ENCODE data around the gene ALPP.
"Not testable (repeated sequence)": the region's sequence is repeated elsewhere in the genome, so short reads cannot be mapped to it uniquely, and the experiment has no call there.

The ALPP gene

GRCh38 chr2:232341061-232341738 lies 37.4 kb upstream of the ALPP start:
- DNase-seq (ENCODE audit: low read depth) = no peak

- no peak for DNase-seq (ENCODE audit: low read depth)
These were observed 36.8 kb upstream of the ALPP start for GRCh38 chr2:232341739-232342126.

- no peak for DNase-seq (ENCODE audit: low read depth)
These were observed 35.7 kb upstream of the ALPP start for GRCh38 chr2:232342635-232343565.

- DNase-seq (ENCODE audit: low read depth) = no peak
These were observed 34.7 kb upstream of the ALPP start for GRCh38 chr2:232343821-232344220.

- no peak for DNase-seq (ENCODE audit: low read depth)
These were observed 33.3 kb upstream of the ALPP start for GRCh38 chr2:232345251-232345650.

- no peak for DNase-seq (ENCODE audit: low read depth)
These were observed 31.2 kb upstream of the ALPP start for GRCh38 chr2:232347369-232347768.

GRCh38 chr2:232348936-232349335 lies 29.6 kb upstream of the ALPP start:
- DNase-seq (ENCODE audit: low read depth) = no peak

GRCh38 chr2:232349546-232349945 lies 29.0 kb upstream of the ALPP start:
- DNase-seq (ENCODE audit: low read depth) = no peak

- no peak for DNase-seq (ENCODE audit: low read depth)
These were observed 28.5 kb upstream of the ALPP start for GRCh38 chr2:232349946-232350635.

GRCh38 chr2:232350804-232351685 lies 27.5 kb upstream of the ALPP start:
- no peak for DNase-seq (ENCODE audit: low read depth)

GRCh38 chr2:232351686-232352510 lies 26.7 kb upstream of the ALPP start:
- DNase-seq (ENCODE audit: low read depth) = no peak

- no peak for DNase-seq (ENCODE audit: low read depth)
These were observed 25.9 kb upstream of the ALPP start for GRCh38 chr2:232352511-232353091.

- DNase-seq (ENCODE audit: low read depth) = no peak
These were observed 25.5 kb upstream of the ALPP start for GRCh38 chr2:232353096-232353495.

- DNase-seq (ENCODE audit: low read depth) = no peak
These were observed 24.9 kb upstream of the ALPP start for GRCh38 chr2:232353660-232354059.

GRCh38 chr2:232354069-232354468 lies 24.5 kb upstream of the ALPP start:
- no peak for DNase-seq (ENCODE audit: low read depth)

- DNase-seq (ENCODE audit: low read depth) = no peak
These were observed 16.9 kb upstream of the ALPP start for GRCh38 chr2:232361646-232362045.

GRCh38 chr2:232362174-232362900 lies 16.2 kb upstream of the ALPP start:
- DNase-seq (ENCODE audit: low read depth) = no peak

- not testable (repeated sequence) for DNase-seq (ENCODE audit: low read depth)
These were observed 15.3 kb upstream of the ALPP start for GRCh38 chr2:232363064-232363783.

Measured in T follicular helper cell (primary cell).